GM19099 (cell line): ENCODE data around the gene FUOM.

Experiments used
- POLR2A ChIP-seq: IDR thresholded peaks from 3 replicates; pipeline ENCODE4 v1.6.1; 2011; ENCODE audit warnings: low read depth; ENCODE audit not compliant: insufficient read length; ENCODE audit errors: extremely low read depth

FUOM gene

DNA sequence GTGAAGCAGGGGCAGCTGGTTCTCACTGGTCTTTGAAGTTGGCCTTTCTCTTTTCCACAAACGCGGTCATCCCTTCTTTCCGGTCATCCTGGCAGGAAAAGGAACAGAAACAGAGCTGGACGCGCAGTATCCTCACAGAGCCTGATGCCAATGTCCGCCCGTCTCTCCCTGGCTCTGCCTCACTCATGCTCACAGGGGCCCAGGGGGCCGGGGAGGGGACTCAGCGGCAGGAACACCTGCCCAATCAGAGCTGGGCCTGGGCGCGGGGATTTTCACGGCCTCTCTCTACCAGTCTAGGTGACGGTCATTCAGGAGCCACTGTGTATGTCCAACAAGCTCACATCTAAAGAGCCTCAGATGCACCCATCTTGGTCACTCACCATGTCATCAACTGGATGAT lies 5.0 kb upstream of the FUOM start:
- no peak for TF ChIP-seq POLR2A

DNA sequence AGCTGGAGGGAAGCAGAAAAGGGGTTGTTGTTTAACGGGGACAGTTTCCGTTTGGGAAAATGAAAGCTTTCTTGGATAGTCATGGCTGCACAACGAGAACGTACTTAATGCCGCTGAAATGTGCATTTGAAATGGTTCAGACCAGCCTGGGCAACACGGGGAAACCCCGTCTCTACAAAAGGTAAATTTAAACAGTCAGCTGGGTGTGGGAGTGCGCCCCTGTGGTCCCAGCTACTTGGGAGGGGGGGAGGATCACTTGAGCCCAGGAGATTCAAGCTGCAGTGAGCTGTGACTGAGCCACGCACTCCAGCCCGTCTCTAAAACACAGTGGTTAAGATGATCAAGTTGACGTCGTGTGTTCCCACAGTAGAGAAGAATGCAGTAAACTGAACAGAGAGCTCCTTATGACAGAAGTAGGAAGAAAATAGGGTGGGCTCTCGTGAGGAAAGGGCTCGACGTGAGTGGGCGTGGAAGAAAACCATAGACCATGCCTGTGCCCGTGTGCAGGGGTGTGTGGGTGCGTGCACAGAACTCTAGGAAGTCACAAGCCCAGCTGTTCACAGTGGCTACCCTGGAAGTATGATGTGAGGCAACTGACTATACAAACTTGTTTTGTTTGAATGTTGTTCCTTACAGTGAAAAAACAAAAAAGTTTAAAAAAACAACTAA lies 4.1 kb upstream of the FUOM start:
- no peak for TF ChIP-seq POLR2A

DNA sequence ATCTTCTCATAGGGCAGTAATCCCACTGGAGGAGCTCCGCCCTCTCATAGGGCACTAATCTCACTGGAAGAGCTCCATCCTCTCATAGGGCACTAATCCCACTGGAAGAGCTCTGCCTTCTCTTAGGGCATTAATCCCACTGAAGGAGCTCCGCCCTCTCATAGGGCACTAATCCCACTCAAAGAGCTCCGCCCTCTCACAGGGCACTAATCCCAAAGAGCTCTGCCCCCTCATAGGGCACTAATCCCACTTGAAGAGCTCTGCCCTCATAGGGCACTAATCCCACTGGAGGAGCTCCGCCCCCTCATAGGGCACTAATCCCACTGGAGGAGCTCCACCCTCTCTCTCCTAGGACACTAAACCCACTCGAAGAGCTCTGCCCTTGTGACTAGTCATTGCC lies 3.4 kb upstream of the FUOM start:
- TF ChIP-seq POLR2A = no peak

DNA sequence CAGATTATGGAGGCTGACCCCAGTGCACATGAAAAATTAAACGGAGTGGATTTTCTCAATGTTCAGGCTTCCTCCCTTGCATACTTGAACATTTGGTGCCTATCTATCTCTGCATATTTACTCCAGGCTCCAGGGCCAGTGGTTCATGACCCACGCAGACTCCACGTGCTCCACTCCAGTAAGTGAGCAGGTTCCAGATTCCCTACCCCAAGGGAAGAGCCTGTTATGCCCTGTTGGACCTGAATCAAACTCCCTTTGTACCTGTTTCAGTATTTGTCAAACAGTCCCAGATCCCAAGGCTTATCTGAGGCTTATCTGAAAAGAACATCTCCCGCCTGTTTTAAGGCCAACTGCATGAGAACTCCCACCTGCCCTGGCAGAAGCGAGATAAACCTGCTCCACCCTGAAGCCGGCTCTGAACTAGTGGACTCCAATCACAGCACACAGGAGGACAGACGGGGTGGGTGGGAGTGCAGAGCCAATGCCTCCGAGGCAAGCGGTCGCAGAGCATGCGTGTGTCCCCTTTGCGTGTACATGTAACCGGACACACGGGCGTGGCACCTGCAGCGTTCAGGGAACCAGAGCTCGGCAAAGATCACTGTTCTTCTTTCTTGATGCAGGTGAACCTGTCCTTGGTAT lies 2.3 kb upstream of the FUOM start:
- no peak for TF ChIP-seq POLR2A

DNA sequence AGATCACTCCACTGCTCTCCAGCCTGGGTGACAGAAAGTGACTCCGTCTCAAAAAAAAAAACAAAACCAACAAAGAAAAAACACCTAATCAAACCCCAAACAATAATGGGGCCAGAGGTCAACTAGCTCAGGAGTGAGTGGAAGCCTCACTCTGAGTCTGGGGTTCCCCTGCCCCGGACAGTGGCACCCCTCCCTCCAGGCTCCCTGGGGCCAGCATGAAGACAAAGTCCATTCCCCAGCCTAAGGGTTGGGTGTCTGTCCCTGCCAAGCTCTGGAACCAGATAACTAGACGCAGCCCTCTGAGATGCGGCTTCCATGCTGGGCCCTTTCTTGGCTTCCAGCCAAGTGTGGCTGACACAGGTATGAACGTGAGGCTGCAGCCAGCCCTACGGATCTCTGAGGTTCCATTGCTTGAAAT lies 1.7 kb upstream of the FUOM start:
- no peak for TF ChIP-seq POLR2A

DNA sequence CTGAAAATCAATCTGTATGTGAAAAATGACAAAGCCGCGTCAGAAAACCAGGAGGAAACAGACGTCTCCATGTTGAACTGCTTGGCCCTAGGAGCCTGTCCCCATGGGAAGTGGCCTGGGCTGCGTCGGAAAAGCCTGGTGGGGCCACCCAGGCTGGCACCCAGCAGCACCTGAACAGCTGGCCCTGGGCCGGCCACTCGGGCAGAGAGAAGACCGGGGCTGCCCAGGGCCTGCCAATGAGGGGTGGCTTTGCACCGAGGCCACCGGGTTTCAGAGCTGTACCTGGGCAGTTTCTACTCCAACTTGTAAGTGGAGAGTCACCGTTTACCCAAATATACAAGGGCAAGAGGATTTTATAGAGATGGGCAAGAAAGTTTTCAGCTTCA lies 1.1 kb upstream of the FUOM start:
- no peak for TF ChIP-seq POLR2A

DNA sequence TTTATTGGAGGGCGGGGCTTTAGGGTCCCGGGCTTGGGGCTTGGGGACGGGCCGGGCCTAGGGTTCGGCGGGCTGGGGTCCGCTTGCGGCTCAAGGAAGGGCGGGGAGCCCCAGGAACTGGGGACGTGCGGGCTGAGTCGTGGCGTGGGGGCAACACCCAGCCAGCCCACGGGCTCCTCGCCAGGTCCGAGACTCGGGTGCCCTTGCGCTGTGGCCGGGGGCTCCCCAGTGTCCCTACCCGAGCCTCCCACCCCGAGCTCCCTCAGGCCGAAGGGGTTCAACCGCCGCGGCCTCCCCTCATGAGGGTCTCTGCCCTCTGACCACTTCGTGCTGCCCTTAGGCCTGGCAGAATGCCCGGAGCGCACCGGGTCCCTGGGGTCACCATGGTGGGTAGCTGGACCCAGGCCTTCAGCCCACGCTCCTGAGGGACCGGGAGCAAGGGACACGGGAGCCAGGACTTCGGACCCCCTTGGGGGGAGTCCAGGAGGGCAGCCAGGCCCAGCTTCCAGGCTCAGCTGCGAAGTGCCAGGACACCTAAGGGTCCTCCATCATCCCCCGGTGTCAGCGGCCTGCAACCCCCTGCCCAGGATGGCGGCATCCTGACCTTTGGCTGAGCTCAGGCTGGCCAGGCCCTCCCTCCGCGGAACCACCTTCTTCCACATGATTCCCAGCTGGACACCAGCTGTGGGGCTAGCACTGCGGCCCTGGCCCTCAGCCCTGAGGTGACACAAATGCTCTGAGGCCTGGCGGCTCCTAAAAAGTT lies 524 bp upstream of the FUOM start:
- TF ChIP-seq POLR2A = no peak

DNA sequence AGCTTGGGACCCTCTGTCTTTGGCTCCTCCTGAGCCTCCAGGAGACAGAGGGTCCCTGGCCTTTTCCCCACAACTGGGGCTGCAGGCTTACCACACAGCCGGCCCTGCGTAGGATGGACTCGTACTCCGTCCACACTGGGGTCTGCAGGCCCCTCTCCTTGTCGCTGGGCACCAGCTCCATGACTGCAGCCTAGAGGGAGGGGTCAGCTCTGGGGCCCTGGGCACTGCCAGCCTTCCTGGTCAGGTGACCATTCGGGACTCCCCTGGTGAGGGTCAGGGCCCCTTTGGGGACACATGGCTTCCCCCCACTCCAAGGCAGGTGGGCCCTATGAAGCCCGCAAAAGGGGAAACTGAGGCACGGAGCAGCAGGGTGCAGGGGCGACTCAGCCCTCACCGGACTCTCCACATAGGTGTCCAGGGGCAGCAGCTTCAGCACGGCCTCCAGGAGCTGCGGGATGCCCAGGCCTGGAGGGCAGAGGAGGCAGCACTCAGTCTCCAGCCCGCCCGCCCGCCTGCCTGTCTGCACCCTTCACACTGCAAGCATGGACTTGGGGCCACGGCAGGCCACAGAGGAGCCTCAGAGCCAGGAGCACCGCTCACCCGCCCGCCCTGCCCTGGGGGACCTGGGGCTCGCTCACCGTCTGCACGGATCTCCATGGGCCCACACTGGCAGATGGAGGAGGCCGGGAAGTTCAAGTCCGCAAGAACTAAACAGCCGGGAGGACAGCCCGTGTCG lies 1.1 kb downstream of the FUOM start:
- no peak for TF ChIP-seq POLR2A

DNA sequence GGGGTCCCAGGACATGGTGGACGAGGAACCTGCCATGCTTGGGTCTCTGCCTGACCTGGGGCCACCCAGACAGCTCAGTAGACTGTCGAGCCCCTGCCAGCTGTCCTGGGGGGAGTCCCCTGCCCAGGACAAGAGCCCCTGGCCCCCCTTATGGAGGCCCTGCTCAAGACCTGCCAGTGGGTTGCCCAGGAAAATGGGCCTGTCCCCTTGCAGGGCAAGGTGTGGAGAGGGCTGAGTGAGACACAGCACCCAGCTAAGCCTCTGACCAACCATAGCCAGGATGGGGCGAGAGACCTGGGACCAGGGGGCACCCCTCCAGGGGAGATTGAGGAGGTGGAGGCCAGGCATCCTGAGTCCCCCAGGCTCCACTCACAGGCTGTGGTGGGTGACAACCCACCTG lies 1.8 kb downstream of the FUOM start:
- no peak for TF ChIP-seq POLR2A

DNA sequence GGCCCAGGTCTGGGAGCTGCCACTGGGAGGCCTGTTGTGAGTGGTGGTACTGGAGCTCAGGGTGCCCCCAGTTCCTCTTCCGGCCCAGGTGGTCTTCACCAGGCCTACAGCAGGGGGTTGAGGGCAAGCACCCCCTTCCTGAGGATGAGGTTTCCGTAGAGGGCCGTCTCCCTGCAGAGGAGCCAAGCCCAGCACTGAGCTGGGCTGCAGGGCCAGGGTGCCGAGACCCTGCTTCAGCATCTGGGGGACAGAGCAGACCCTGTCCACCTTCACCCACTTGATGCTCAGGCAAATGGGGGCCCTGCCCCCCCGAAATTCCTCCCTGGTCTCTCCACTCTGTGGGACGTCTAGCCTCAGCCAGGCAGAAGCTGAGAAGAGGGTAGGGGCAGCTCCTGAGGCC lies 2.6 kb downstream of the FUOM start:
- no peak for TF ChIP-seq POLR2A

DNA sequence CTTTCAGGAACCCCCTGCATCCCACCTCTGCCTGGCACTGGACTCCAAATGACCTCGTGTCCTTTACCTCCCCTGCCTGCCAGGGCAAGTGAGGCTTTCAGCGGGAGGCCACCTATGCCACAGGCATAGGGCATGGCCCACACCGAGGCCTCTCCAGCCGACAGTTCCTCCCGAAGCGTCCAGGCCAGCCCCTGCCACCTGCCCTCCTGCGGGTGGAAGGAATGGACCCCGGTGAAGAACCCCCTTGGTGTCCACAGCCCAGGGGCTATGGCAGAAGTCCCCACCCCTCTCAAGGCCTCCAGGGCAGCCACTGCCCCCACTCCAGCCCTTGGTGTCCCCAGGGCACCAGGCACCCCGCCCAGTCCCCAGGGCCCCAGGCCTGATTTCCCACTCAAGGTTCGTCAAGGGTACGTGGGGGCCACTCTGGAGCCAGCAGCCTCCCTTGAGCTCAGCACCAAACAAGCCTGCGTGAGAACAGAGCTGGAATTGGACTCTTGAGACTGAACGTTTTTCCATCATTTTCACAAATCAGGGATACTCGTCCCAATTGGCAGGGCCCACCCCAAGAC lies 3.1 kb downstream of the FUOM start:
- no peak for TF ChIP-seq POLR2A

DNA sequence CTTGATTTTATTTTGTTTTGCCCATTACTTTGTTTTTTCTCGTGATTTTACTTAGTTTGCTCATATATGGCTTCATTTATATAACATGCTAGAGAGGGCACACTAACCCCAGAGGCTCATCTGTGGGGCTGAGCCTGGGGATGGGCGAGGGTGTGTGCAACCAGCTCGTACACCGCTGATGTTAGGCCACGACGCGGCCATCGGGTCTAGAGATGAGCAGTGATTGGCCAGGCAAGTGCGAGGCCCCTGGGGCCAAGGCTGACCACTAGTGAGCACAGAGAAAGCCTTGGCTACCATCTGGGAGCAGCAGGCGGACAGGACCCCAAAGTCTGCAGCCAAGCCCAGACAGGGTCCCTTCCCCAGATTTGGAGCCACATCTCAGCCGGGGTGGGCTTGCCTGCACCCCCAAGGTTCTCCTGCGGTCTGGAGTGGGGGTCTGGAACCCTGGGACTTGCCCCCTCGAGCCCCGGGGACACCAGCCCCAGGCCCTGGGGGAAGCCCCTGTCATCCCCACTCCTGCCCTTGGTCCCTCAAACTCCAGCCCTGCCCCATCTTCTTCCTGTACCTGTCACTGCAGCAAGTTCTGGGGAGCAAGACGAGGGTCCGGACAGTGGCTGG lies 3.7 kb downstream of the FUOM start:
- no peak for TF ChIP-seq POLR2A

DNA sequence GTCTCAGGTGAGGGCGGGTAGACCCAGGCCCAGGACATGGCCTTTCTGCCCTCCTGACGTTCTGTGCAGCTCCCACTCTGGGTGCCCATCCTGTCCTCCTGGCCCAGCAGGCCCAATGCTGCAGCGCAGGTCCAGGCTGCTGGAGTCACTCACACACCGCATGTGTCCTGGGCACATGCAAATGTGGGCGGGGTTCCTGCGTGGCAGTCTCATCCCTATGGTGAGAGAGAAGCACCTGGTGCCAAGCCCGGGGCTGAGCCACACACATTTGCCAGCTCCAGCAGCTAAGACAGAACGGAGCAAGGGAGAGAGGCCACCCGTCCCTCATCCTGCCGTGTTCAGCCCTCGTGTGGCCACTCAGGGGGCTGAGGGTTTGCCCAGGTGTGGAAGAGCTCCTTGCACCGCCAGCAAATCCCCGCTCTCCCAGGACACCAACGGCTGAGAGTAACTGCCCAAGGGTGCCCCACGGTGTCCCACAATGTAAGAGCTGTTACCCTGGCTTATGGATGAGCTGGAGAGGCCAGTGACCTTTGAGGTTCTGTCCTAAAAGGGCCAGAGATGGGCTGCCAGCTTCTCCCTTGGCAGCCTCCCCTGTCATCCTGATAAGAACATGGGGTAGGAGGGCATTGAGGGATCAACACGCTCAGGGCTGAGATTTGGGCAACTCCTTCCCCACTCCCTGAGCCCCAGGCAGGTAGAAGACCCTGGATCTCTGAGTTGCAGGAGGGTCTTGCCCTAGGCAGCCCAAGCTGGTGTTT lies 4.4 kb downstream of the FUOM start:
- TF ChIP-seq POLR2A = no peak
